SK-N-SH treated with all-trans-retinoic acid at 6 μM for 48 hours (cell line): ENCODE data around the gene CPNE2.

Experiments used
- ATAC-seq: fragments of 200-7000 bp; cut with Tn5 transposase; 3 replicates; pipeline ENCODE4 v1.9.1; 2020; ENCODE audit warnings: mild to moderate bottlenecking, moderate library complexity
- BACH2 ChIP-seq: fragments of 250-450 bp; sonication (Bioruptor Pico); IDR thresholded peaks from 2 replicates; pipeline ENCODE4 v1.9.0; 2021; ENCODE audit warnings: mild to moderate bottlenecking, borderline replicate concordance
- CREB5 ChIP-seq: fragments of 250-450 bp; sonication (Bioruptor Pico); IDR thresholded peaks from 2 replicates; pipeline ENCODE4 v1.5.1; 2020; ENCODE audit warnings: low read depth, mild to moderate bottlenecking, moderate library complexity
- CSDC2 ChIP-seq: fragments of 250-450 bp; sonication (Bioruptor Pico); IDR thresholded peaks from 2 replicates; pipeline ENCODE4 v1.5.0; 2020; ENCODE audit warnings: mild to moderate bottlenecking, moderate library complexity
- CSRNP3 ChIP-seq: fragments of 250-450 bp; sonication (Bioruptor Pico); IDR thresholded peaks from 2 replicates; pipeline ENCODE4 v1.5.1; 2021; ENCODE audit warnings: mild to moderate bottlenecking, moderate library complexity
- ESRRG ChIP-seq: fragments of 250-450 bp; sonication (Bioruptor Pico); IDR thresholded peaks from 2 replicates; pipeline ENCODE4 v1.6.1; 2021; ENCODE audit warnings: mild to moderate bottlenecking
- GLIS3 ChIP-seq: fragments of 250-450 bp; sonication (Bioruptor Pico); IDR thresholded peaks from 2 replicates; pipeline ENCODE4 v1.5.0; 2020; ENCODE audit warnings: mild to moderate bottlenecking, moderate library complexity
- ISL1 ChIP-seq: fragments of 250-450 bp; sonication (Bioruptor Pico); IDR thresholded peaks from 2 replicates; pipeline ENCODE4 v2.1.2; 2022; ENCODE audit warnings: mild to moderate bottlenecking, moderate library complexity
- OSR1 ChIP-seq: fragments of 250-450 bp; sonication (Bioruptor Pico); IDR thresholded peaks from 2 replicates; pipeline ENCODE4 v1.8.0; 2022; ENCODE audit warnings: moderate library complexity, mild to moderate bottlenecking, inconsistent platforms
- PATZ1 ChIP-seq: fragments of 250-450 bp; sonication (Bioruptor Pico); IDR thresholded peaks from 2 replicates; pipeline ENCODE4 v1.8.0; 2020; ENCODE audit warnings: mild to moderate bottlenecking, moderate library complexity, borderline replicate concordance
- POU6F1 ChIP-seq: fragments of 250-450 bp; sonication (Bioruptor Pico); IDR thresholded peaks from 2 replicates; pipeline ENCODE4 v1.8.0; 2021; ENCODE audit warnings: low read depth, mild to moderate bottlenecking, moderate library complexity, borderline replicate concordance
- PPARA ChIP-seq: fragments of 250-450 bp; sonication (Bioruptor Pico); IDR thresholded peaks from 2 replicates; pipeline ENCODE4 v1.5.0; 2020; ENCODE audit warnings: mild to moderate bottlenecking, borderline replicate concordance
- RARB ChIP-seq: fragments of 250-450 bp; sonication (Bioruptor Pico); IDR thresholded peaks from 2 replicates; pipeline ENCODE4 v1.8.0; 2021; ENCODE audit warnings: mild to moderate bottlenecking, moderate library complexity
- SNAI2 ChIP-seq: fragments of 250-450 bp; sonication (Bioruptor Pico); IDR thresholded peaks from 2 replicates; pipeline ENCODE4 v1.5.0; 2020; ENCODE audit warnings: mild to moderate bottlenecking, moderate library complexity
- TCF4 ChIP-seq: fragments of 250-450 bp; sonication (Bioruptor Pico); IDR thresholded peaks from 2 replicates; pipeline ENCODE4 v1.8.0; 2021; ENCODE audit warnings: mild to moderate bottlenecking, moderate library complexity, borderline replicate concordance
- TOX ChIP-seq: fragments of 250-450 bp; sonication (Bioruptor Pico); IDR thresholded peaks from 2 replicates; pipeline ENCODE4 v1.8.0; 2021; ENCODE audit warnings: mild to moderate bottlenecking, moderate library complexity, borderline replicate concordance
- TSHZ2 ChIP-seq: fragments of 250-450 bp; sonication (Bioruptor Pico); IDR thresholded peaks from 2 replicates; pipeline ENCODE4 v1.5.0; 2020; ENCODE audit warnings: mild to moderate bottlenecking, moderate library complexity
- ZC3H10 ChIP-seq: fragments of 250-450 bp; sonication (Bioruptor Pico); IDR thresholded peaks from 2 replicates; pipeline ENCODE4 v1.5.1; 2021; ENCODE audit warnings: mild to moderate bottlenecking, moderate library complexity
- ZFP3 ChIP-seq: fragments of 250-450 bp; sonication (Bioruptor Pico); IDR thresholded peaks from 2 replicates; pipeline ENCODE4 v1.5.0; 2020; ENCODE audit warnings: mild to moderate bottlenecking, moderate library complexity
- ZFP30 ChIP-seq: fragments of 450-650 bp; formaldehyde crosslinking; IDR thresholded peaks from 2 replicates; pipeline ENCODE4 v1.5.0; 2022; ENCODE audit warnings: mild to moderate bottlenecking, moderate library complexity
- ZNF565 ChIP-seq: fragments of 450-650 bp; formaldehyde crosslinking; conservative IDR thresholded peaks from 2 replicates; pipeline ENCODE4 v1.5.0; 2020; ENCODE audit warnings: low read depth, mild to moderate bottlenecking, moderate library complexity
- ZNF70 ChIP-seq: fragments of 450-650 bp; formaldehyde crosslinking; IDR thresholded peaks from 2 replicates; pipeline ENCODE4 v1.5.0; 2020; ENCODE audit warnings: mild to moderate bottlenecking, moderate library complexity

Gene CPNE2

GRCh38 chr16:57118461-57119084, 26.2 kb downstream of the CPNE2 start:
- TF ChIP-seq SNAI2, result no peak
- TF ChIP-seq PATZ1, result no peak
- TF ChIP-seq POU6F1 (CRISPR knock-in tag), result no peak
- no peak for TF ChIP-seq ZC3H10 (CRISPR knock-in tag)
- no peak for TF ChIP-seq TSHZ2 (CRISPR knock-in tag)
- no peak for TF ChIP-seq CSRNP3 (CRISPR knock-in tag)
- no peak for TF ChIP-seq TOX (CRISPR knock-in tag)
- no peak for TF ChIP-seq ZFP30
- no peak for TF ChIP-seq ISL1 (CRISPR knock-in tag)
- TF ChIP-seq CSDC2 (CRISPR knock-in tag), result no peak
- TF ChIP-seq ZNF565 (CRISPR knock-in tag), result no peak
- TF ChIP-seq ZNF70, result no peak
- TF ChIP-seq ESRRG (CRISPR knock-in tag), result no peak
- no peak for TF ChIP-seq PPARA
- TF ChIP-seq ZFP3 (CRISPR knock-in tag), result no peak
- TF ChIP-seq GLIS3 (CRISPR knock-in tag), result no peak
- TF ChIP-seq TCF4 (CRISPR knock-in tag), result no peak
- no peak for ATAC-seq

GRCh38 chr16:57123216-57123973, 31.0 kb downstream of the CPNE2 start:
- ATAC-seq, result no peak
- no peak for TF ChIP-seq TCF4 (CRISPR knock-in tag)
- TF ChIP-seq BACH2 (CRISPR knock-in tag), result no peak
- no peak for TF ChIP-seq GLIS3 (CRISPR knock-in tag)
- TF ChIP-seq SNAI2, result no peak
- no peak for TF ChIP-seq PPARA
- no peak for TF ChIP-seq CREB5 (CRISPR knock-in tag)
- TF ChIP-seq CSRNP3 (CRISPR knock-in tag), result no peak
- TF ChIP-seq ZNF70, result no peak
- TF ChIP-seq OSR1 (CRISPR knock-in tag), result no peak
- TF ChIP-seq ZFP3 (CRISPR knock-in tag), result no peak
- no peak for TF ChIP-seq PATZ1
- no peak for TF ChIP-seq RARB (CRISPR knock-in tag)
- TF ChIP-seq TSHZ2 (CRISPR knock-in tag), result no peak
